Kidney (tissue), 14 donors: ENCODE data around the gene MLLT3. TPM values are rescaled to one million over a fixed set of nuclear protein-coding genes. Genes with fewer than 3 reads are reported as not detected.
A peak's percentile ranks its signal among the peaks of the same experiment; 100 is the strongest.

Experiments
- DNase-seq, 5 donors: peaks; one replicate each; pipeline ENCODE4 v3.0.0-alpha.2; 2013 to 2020
- FAIRE-seq: peaks from 2 replicates; lab custom pipeline; 2012; peaks lifted over from hg19 to GRCh38; lab: Jason Lieb, UNC
- H3K27ac ChIP-seq, 2 donors: one replicate each; pipeline ENCODE4 v1.7.0; 2013; ENCODE audit warnings: low read depth in 2 of 2, low read length in 2 of 2, inconsistent platforms in 1 of 2
- H3K27me3 ChIP-seq: one replicate; pipeline ENCODE4 v1.7.1; 2013; ENCODE audit warnings: low read length, inconsistent platforms; ENCODE audit not compliant: control insufficient read depth, insufficient read depth
- H3K36me3 ChIP-seq, 3 donors: one replicate each; pipeline versions ENCODE4 v1.7.0 to v1.7.1; 2013; ENCODE audit warnings: low read length in 3 of 3, control low read depth in 1 of 3, inconsistent platforms in 1 of 3; ENCODE audit not compliant: insufficient read depth in 3 of 3, control insufficient read depth in 2 of 3
- H3K4me1 ChIP-seq, 3 donors: one replicate each; pipeline versions ENCODE4 v1.7.0 to v1.7.1; 2013; ENCODE audit warnings: low read length in 3 of 3, inconsistent platforms in 1 of 3, low read depth in 1 of 3; ENCODE audit not compliant: control insufficient read depth in 2 of 3, insufficient read depth in 2 of 3
- H3K4me3 ChIP-seq, 3 donors: one replicate each; pipeline versions ENCODE4 v1.7.0 to v1.8.1; 2013; ENCODE audit warnings: low read length in 3 of 3, control low read depth in 1 of 3, inconsistent platforms in 1 of 3
- H3K9ac ChIP-seq, 3 donors: one replicate each; pipeline versions ENCODE4 v1.7.0 to v1.7.1; 2013; ENCODE audit warnings: low read length in 3 of 3, control low read depth in 1 of 3, inconsistent platforms in 1 of 3
- H3K9me3 ChIP-seq, 3 donors: one replicate each; pipeline versions ENCODE4 v1.7.0 to v1.7.1; 2013; ENCODE audit warnings: low read length in 3 of 3, control low read depth in 1 of 3, inconsistent platforms in 1 of 3; ENCODE audit not compliant: control insufficient read depth in 2 of 3, insufficient read depth in 1 of 3
- intact Hi-C: fragments of 100-400 bp; cut with DNase I; formaldehyde crosslinking; loops from one replicate; pipeline ENCODE4 v1.11.1; 2022
- polyA plus RNA-seq: library from polyadenylated mRNA; stranded (reverse); fragments of 350-450 nt; fragmentation: Illumina TruSeq; extraction: RNeasy Lipid Tissue Mini Kit (QIAGEN cat#74804); gene quantifications from one replicate; pipeline ENCODE4 v1.2.3, GENCODE V29; 2014; ENCODE audit warnings: low read depth, low replicate concordance; ENCODE audit not compliant: insufficient read depth
- total RNA-seq: library from RNA; stranded (reverse); fragmentation: NEBNext Ultra II Directional; extraction: Animal tissue kit (Norgen Biotek cat#: 25700); gene quantifications from one replicate; pipeline ENCODE4 v1.2.1, GENCODE V29; 2021
- TF ChIP-seq, protein P1 (sequence below): IDR thresholded peaks from 3 replicates; pipeline ENCODE4 v1.5.1; 2012; ENCODE audit warnings: mild to moderate bottlenecking, moderate library complexity, borderline replicate concordance; ENCODE audit not compliant: insufficient read depth; ENCODE audit errors: extremely low read depth
- donor health status: control.
- donor health status: control.
- donor health status: control.
- donor health status: control.
- donor health status: control.
- donor health status: DM: yes; HTN: yes; CAD: no.
- donor health status: Normal renal cell carcinoma (clear cell type).

Gene MLLT3
- total and polyA plus RNA-seq, 2 donors from 2014 or later = 15.8 to 19.7 TPM

- peak; percentile 70 for FAIRE-seq
- Histone ChIP-seq H3K9ac (no peak overlapping the region), H3K4me1 (no peaks in the 10 kb centered on the region), H3K27me3 (no peaks in the 10 kb centered on the region), H3K9me3 (no peaks in the 10 kb centered on the region), H3K36me3 (no peaks in the 10 kb centered on the region), H3K27ac (no peak overlapping the region), H3K4me3 (no peak overlapping the region)
- intact Hi-C loops = no loop called here
- TF ChIP-seq, protein P1, sequence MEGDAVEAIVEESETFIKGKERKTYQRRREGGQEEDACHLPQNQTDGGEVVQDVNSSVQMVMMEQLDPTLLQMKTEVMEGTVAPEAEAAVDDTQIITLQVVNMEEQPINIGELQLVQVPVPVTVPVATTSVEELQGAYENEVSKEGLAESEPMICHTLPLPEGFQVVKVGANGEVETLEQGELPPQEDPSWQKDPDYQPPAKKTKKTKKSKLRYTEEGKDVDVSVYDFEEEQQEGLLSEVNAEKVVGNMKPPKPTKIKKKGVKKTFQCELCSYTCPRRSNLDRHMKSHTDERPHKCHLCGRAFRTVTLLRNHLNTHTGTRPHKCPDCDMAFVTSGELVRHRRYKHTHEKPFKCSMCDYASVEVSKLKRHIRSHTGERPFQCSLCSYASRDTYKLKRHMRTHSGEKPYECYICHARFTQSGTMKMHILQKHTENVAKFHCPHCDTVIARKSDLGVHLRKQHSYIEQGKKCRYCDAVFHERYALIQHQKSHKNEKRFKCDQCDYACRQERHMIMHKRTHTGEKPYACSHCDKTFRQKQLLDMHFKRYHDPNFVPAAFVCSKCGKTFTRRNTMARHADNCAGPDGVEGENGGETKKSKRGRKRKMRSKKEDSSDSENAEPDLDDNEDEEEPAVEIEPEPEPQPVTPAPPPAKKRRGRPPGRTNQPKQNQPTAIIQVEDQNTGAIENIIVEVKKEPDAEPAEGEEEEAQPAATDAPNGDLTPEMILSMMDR = no peak
- no peak for DNase-seq
These were observed 52.2 kb downstream of the MLLT3 start for GRCh38 chr9:20570087-20570486.

DNA sequence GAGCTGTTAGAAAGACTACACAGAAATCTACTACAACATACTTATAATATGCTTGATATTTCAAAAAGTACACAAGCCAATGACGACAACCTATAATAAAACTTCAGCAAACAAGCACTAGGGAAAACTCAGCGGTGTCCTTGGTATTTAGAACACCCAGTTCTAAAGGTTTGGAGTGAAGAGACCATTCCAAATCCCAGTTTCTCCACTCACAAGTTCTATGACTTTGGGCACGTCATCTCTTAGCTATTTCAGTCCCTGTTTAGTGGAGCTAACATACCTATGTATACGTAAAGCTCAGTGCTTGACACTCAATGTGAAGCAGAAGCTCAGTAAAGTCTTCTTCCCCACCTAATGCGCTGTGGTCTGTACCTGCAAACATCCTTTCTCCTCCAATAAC lies 52.8 kb downstream of the MLLT3 start:
- Histone ChIP-seq H3K36me3 (no peaks in the 10 kb centered on the region), H3K27ac (no peak overlapping the region), H3K4me3 (no peak overlapping the region), H3K9ac (no peak overlapping the region), H3K9me3 (no peaks in the 10 kb centered on the region), H3K27me3 (no peaks in the 10 kb centered on the region), H3K4me1 (no peaks in the 10 kb centered on the region)
- FAIRE-seq = no peak
- DNase-seq = no peak
- intact Hi-C loops = no loop called here
- TF ChIP-seq, protein P1 = no peak

DNA sequence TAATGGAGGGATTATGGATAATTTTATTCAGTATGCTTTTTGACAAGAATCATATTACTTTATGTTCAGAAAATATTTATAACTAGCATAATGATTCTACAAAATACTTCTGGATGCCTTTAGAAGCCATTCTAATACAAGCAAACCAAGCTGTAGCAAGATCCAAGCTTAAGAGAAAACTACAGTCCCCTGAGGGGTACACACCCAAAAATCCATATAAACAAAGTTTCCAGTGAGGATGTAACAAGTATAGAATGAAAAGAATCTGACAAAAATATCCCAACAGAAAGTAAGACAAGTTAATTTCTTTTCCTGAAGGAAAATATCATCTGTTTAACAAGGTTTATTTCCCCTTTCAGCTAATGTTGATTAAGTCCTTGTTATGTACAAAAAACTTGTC lies 53.9 kb downstream of the MLLT3 start:
- H3K27ac ChIP-seq = no peak overlapping the region
- H3K27me3 ChIP-seq = no peaks in the 10 kb centered on the region
- H3K4me1 ChIP-seq = no peaks in the 10 kb centered on the region
- DNase-seq (no peak), FAIRE-seq (no peak)
- intact Hi-C loops = no loop called here
- H3K4me3 ChIP-seq = no peak overlapping the region
- H3K36me3 ChIP-seq = no peaks in the 10 kb centered on the region
- TF ChIP-seq, protein P1 = no peak
- no peak overlapping the region for H3K9ac ChIP-seq
- H3K9me3 ChIP-seq = no peaks in the 10 kb centered on the region

DNA sequence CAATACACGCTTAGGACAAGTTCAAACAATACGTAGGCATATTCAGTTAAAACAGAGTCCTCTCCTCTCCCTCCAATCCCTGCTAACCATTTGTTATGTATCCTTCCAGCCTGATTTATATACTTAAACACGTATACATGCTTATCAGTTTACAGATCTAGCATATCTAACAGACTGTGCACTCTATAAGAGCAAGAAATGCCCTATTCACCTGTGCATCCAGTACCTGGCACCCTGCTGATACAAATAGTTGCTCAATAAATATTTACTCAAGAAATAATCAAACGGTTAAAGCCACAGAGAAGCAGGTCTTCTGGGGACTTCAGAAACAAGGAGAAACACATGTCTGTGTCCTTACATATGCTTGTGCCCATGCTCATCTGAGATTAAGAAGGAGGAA lies 55.9 kb downstream of the MLLT3 start:
- Histone ChIP-seq H3K36me3 (no peaks in the 10 kb centered on the region), H3K9me3 (no peaks in the 10 kb centered on the region), H3K4me3 (no peak overlapping the region), H3K4me1 (no peaks in the 10 kb centered on the region), H3K27ac (no peak overlapping the region), H3K9ac (no peak overlapping the region), H3K27me3 (no peaks in the 10 kb centered on the region)
- FAIRE-seq (no peak), DNase-seq (no peak)
- TF ChIP-seq, protein P1 = no peak
- intact Hi-C loops = no loop called here
